Stimulated activated CD4-positive, alpha-beta T cell treated with anti-CD3 and anti-CD28 coated beads, Interleukin-1b, Interleukin-23, amount 100 ng/mL, for 48 hours (primary cell): ENCODE results near the gene SH2D1B.
"Not testable (repeated sequence)": the region's sequence is repeated elsewhere in the genome, so short reads cannot be mapped to it uniquely, and the experiment has no call there.

Experiments used
- DNase-seq: peaks from one replicate; pipeline ENCODE4 v3.0.0-alpha.2; 2020

The SH2D1B gene

GRCh38 chr1:162359523-162360236 lies 52.3 kb downstream of the SH2D1B start:
- no peak for DNase-seq

DNA sequence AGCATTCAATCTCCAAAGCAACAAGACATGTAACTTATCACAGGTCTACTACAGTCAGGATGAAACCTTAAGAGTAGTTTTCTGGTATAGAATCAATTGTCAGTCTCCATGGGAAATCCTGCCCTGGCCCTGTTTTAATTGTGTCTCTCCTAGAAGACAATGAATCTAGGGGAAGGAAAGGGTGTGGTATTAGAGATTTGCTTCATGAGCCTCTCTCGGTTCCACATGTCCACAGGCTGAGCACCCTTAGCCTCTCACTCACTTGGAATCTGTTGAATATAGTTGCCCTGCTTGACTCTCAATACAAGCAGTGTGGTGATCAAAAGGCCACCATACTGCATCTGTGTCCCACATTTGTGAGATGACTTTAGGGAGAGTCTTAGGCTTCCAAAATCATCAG lies 53.0 kb downstream of the SH2D1B start:
- no peak for DNase-seq

GRCh38 chr1:162357681-162358266 lies 54.2 kb downstream of the SH2D1B start:
- DNase-seq, result no peak

GRCh38 chr1:162353702-162354101 lies 58.2 kb downstream of the SH2D1B start:
- DNase-seq, result no peak

- no peak for DNase-seq
Observed at GRCh38 chr1:162353078-162353477, 58.9 kb downstream of the SH2D1B start.

GRCh38 chr1:162351874-162352273 lies 60.1 kb downstream of the SH2D1B start:
- DNase-seq, result not testable (repeated sequence)

DNA sequence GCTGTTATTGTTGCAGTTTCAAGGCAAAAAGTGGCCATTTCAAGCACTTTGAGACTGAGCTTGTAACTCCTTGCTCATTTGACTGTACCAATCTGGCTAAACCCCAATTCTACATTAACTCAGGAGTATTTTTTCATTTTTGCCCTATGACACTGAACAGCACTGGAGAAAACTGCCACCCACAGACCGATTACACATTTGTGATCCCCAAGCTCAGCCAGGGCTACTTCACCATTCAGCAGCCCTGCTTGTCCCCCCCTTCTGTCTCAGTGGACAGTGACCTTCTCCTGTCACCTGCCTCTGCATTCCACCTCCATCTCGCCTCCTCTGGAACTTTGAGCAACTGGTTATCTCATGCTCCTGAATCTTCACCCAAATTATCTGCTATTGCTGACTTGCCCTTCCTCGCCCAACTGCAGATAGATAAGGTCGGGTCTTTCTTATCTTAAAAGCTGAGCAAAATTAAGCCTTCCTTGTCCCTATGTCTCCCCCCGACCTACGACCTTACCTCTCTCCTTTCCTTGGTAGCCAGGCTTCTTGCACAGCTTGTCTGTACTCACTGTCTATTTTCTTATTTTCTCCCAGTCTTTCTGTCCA lies 60.6 kb downstream of the SH2D1B start:
- DNase-seq, result no peak

GRCh38 chr1:162349635-162350330 lies 62.2 kb downstream of the SH2D1B start:
- no peak for DNase-seq

DNA sequence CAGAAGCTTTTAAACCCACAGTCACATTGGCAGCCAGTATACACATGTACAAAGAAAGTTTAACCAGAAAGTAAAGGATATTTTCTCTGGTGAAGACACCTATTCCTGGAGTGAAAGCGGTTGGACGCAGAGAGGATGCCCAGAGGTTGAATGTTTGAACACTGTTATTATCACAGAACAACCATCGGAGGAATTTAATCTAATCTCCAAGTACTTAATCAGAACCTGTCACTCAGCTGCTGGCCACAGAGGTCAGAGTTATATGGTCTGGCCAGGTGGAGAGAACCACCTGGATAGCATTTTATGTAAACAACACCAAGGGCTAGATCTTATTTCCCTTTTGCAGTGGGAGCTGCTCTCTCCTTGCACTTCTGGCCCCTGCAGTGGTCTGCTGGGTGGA lies 64.7 kb downstream of the SH2D1B start:
- no peak for DNase-seq
